OCI-LY3 (cell line): Measurements from ENCODE around the gene GNAI2.
A peak's percentile ranks its signal among the peaks of the same experiment; 100 is the strongest.
"Not testable (repeated sequence)": the region's sequence is repeated elsewhere in the genome, so short reads cannot be mapped to it uniquely, and the experiment has no call there.

Experiments used
- H2AFZ ChIP-seq: fragments of 200-600, 300-600 bp; shearing (Covaris generic); 2 replicates; pipeline ENCODE4 v1.6.0; 2014; ENCODE audit warnings: antibody characterized with exemption, low read depth, low read length
- H3K27ac ChIP-seq: fragments of 200-600, 300-600 bp; sonication (generic); 2 replicates; pipeline ENCODE4 v1.5.1; 2014; ENCODE audit warnings: mild to moderate bottlenecking, low read length, moderate library complexity, mixed read lengths
- H3K27me3 ChIP-seq: fragments of 200-600, 300-600 bp; sonication (generic); 2 replicates; pipeline ENCODE4 v1.6.1; 2014; ENCODE audit warnings: low read depth, low read length, mixed read lengths
- H3K36me3 ChIP-seq: fragments of 200-600, 300-600 bp; sonication (generic); replicated peaks from 2 replicates; pipeline ENCODE3; 2014; ENCODE audit warnings: low read depth, low read length, mixed read lengths
- H3K4me1 ChIP-seq: fragments of 300-600, 200-600 bp; sonication (generic); 2 replicates; pipeline ENCODE4 v1.6.1; 2014; ENCODE audit warnings: low read length, mixed read lengths
- H3K4me2 ChIP-seq: fragments of 200-600, 300-600 bp; sonication (generic); 2 replicates; pipeline ENCODE4 v1.6.1; 2014; ENCODE audit warnings: low read length, mixed read lengths
- H3K4me3 ChIP-seq: fragments of 300-600, 200-600 bp; sonication (generic); 2 replicates; pipeline ENCODE4 v1.5.1; 2014; ENCODE audit warnings: antibody characterized with exemption, mild to moderate bottlenecking, low read length, moderate library complexity
- H3K79me2 ChIP-seq: fragments of 300-600, 200-600 bp; shearing (Covaris generic); 2 replicates; pipeline ENCODE4 v1.6.1; 2014; ENCODE audit warnings: mild to moderate bottlenecking, low read length, mixed read lengths
- H3K9ac ChIP-seq: fragments of 300-600, 200-600 bp; shearing (Covaris generic); 2 replicates; pipeline ENCODE4 v1.6.0; 2014; ENCODE audit warnings: mild to moderate bottlenecking, low read length, moderate library complexity
- H3K9me3 ChIP-seq: fragments of 200-600, 300-600 bp; shearing (Covaris generic); 2 replicates; pipeline ENCODE4 v1.6.1; 2014; ENCODE audit warnings: low read length, mixed read lengths; ENCODE audit not compliant: insufficient read depth
- H4K20me1 ChIP-seq: fragments of 200-600, 300-600 bp; sonication (generic); 2 replicates; pipeline ENCODE4 v1.6.1; 2016; ENCODE audit warnings: low read length, mixed read lengths; ENCODE audit not compliant: insufficient read depth
- EZH2phosphoT487 ChIP-seq: fragments of 200-600 bp; shearing (Covaris generic); IDR thresholded peaks from 2 replicates; pipeline ENCODE4 v1.6.1; 2018; ENCODE audit warnings: antibody characterized with exemption, mixed run types, low read depth
- TF ChIP-seq, protein P1 (sequence below): fragments of 200-600, 300-600 bp; sonication (generic); IDR thresholded peaks from 2 replicates; pipeline ENCODE4 v1.5.1; 2014; ENCODE audit warnings: antibody characterized with exemption, low read length, low read depth

Gene GNAI2

DNA sequence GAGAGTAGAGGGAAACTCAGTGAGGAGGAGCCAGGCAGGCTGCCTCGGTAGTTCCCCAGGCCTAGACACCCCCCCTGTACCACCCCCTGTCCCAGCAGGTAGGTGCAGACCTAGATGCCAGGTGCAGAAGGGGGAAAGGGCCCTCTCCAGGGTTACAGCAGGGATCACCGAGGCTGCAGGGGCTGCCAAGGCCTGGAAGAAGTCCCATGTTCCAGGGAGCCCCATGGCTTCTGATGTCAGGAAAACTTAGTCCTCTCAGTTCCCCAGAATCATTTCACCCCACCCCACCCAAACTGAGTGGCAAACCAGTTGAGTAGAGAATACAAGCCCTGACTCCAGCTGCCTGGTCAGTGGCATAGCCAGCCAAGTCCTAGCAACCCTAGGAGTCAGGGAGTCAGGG is 25.5 kb downstream of the GNAI2 start:
- Histone ChIP-seq H3K4me2 (peak overlapping the region; percentile 96; the same call in 1 of the 2 replicates), H3K4me1 (peaks cover 13% of the 10 kb centered on the region), H3K9me3 (0 out of 2 replicates have a peak, but pooled peaks cover 6% of the 10 kb centered on the region), H3K4me3 (0 out of 2 replicates have a peak overlapping the region, but pooled peaks have one; percentile 86), H2AFZ (no peak overlapping the region), H3K27ac (no peak overlapping the region), H3K79me2 (no peaks in the 10 kb centered on the region), H3K27me3 (peaks cover 5% of the 10 kb centered on the region), H3K9ac (peak overlapping the region; percentile 83; the same call in 1 of the 2 replicates), H3K36me3 (peaks cover 27% of the 10 kb centered on the region), H4K20me1 (no peaks in the 10 kb centered on the region)
- TF ChIP-seq, protein P1, sequence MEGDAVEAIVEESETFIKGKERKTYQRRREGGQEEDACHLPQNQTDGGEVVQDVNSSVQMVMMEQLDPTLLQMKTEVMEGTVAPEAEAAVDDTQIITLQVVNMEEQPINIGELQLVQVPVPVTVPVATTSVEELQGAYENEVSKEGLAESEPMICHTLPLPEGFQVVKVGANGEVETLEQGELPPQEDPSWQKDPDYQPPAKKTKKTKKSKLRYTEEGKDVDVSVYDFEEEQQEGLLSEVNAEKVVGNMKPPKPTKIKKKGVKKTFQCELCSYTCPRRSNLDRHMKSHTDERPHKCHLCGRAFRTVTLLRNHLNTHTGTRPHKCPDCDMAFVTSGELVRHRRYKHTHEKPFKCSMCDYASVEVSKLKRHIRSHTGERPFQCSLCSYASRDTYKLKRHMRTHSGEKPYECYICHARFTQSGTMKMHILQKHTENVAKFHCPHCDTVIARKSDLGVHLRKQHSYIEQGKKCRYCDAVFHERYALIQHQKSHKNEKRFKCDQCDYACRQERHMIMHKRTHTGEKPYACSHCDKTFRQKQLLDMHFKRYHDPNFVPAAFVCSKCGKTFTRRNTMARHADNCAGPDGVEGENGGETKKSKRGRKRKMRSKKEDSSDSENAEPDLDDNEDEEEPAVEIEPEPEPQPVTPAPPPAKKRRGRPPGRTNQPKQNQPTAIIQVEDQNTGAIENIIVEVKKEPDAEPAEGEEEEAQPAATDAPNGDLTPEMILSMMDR, result no peak
- TF ChIP-seq EZH2phosphoT487, result no peak

DNA sequence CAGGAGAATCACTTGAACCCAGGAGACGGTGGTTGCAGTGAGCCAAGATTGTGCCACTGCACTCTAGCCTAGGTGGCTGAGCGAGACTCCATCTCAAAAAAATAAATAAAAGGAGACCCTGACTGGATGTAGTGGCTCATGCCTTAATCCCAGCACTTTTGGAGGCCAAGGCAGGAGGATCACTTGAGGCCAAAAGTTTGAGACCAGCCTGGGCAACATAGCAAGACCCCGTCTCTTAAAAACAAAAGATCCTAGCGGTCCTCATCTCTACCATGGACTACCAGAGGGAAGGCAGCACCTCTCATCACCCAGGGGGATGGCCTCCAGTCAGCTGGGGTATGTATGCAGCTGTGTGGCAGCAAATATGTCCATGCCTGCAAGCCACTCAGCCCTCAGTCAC is 26.2 kb downstream of the GNAI2 start:
- peaks cover 13% of the 10 kb centered on the region for H3K4me1 ChIP-seq
- H3K9me3 ChIP-seq, H3K27ac ChIP-seq, H2AFZ ChIP-seq, H4K20me1 ChIP-seq, H3K79me2 ChIP-seq, H3K9ac ChIP-seq, H3K4me3 ChIP-seq, H3K4me2 ChIP-seq: not testable (repeated sequence)
- H3K36me3 ChIP-seq, result peaks cover 20% of the 10 kb centered on the region
- peaks cover 12% of the 10 kb centered on the region for H3K27me3 ChIP-seq

DNA sequence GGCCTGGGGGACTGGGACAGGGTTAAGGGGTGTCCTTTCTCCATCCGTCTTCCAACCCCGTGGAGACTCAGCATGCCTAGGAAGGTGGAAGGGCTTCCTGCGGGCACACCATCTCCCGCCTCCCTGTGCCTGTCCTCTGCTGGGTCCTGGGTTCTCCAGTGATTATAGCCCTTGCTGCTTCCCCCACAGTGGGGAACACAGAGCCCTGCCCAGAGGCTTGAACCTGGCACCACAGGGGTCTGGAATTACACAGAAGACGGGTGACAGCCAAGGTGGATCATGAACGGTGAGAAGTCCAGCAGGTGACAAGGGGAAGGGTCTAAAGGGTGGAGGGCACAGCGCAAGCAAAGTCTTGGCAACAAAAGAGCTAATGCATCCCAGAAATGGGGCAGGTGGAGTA is 26.8 kb downstream of the GNAI2 start:
- Histone ChIP-seq H3K79me2 (no peaks in the 10 kb centered on the region), H3K9ac (no peak overlapping the region), H3K4me3 (no peak overlapping the region), H3K4me2 (no peak overlapping the region), H4K20me1 (no peaks in the 10 kb centered on the region), H3K9me3 (no peaks in the 10 kb centered on the region), H2AFZ (no peak overlapping the region), H3K36me3 (peaks cover 15% of the 10 kb centered on the region), H3K4me1 (peaks cover 13% of the 10 kb centered on the region), H3K27me3 (peaks cover 18% of the 10 kb centered on the region), H3K27ac (no peak overlapping the region)
- TF ChIP-seq EZH2phosphoT487, result no peak
- TF ChIP-seq, protein P1, result no peak

DNA sequence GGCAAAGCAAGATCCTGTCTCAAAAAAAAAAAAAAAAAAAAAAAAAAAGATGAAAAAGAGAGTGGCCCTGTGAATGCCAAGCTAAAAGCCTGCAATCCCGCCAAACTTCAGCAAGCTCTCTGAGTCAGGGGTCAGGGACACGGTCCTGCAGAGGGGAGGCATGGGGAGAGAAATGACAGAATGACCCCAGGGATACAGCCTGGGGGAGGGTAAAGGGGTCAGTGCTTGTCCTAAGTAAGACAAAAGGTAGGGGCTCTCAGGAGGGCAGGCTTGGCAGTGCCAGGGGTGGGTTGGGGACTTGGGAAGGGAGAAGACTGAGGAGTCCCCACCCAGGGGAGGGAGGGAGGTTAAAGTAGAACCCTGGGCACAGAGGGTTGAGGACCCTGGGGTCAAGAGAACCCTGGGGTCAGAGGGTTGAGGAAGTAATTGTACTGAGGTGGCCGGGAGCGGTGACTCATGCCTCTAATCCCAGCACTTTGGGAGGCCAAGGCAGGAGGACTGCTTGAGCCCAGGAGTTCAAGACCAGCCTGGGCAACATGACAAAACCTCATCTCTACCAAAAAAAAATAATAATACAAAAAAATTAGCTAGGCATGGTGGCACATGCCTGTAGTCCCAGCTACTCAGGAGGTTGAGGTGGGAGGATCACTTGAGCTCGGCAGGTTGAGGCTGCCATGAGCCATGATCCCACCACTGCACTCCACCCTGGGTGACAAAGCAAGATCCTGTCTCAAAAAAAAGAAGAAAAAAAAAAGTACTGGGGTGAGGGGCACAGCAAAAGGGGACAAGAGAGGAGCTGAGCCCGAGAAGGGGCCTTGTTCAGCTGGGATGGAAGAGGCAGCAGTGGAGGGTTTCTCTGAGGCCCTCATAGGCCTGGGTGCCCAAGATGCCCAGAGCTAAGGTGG is 27.7 kb downstream of the GNAI2 start:
- Histone ChIP-seq H3K9ac (no peak overlapping the region), H3K27me3 (peaks cover 25% of the 10 kb centered on the region), H4K20me1 (no peaks in the 10 kb centered on the region), H3K4me2 (no peak overlapping the region), H3K4me1 (peaks cover 13% of the 10 kb centered on the region), H3K4me3 (no peak overlapping the region), H3K9me3 (no peaks in the 10 kb centered on the region), H3K79me2 (no peaks in the 10 kb centered on the region), H3K36me3 (peaks cover 5% of the 10 kb centered on the region), H3K27ac (no peak overlapping the region), H2AFZ (no peak overlapping the region)
- TF ChIP-seq EZH2phosphoT487, result no peak
- TF ChIP-seq, protein P1, result no peak
